ENCODE measurements around the gene NAA35.

Gene NAA35

GRCh38 chr9:86061972-86062739, 121.2 kb downstream of the NAA35 start:
- in situ Hi-C loops (cut with HindIII; ENCODE audit: low sequenced_read_pairs): no loop called here

DNA sequence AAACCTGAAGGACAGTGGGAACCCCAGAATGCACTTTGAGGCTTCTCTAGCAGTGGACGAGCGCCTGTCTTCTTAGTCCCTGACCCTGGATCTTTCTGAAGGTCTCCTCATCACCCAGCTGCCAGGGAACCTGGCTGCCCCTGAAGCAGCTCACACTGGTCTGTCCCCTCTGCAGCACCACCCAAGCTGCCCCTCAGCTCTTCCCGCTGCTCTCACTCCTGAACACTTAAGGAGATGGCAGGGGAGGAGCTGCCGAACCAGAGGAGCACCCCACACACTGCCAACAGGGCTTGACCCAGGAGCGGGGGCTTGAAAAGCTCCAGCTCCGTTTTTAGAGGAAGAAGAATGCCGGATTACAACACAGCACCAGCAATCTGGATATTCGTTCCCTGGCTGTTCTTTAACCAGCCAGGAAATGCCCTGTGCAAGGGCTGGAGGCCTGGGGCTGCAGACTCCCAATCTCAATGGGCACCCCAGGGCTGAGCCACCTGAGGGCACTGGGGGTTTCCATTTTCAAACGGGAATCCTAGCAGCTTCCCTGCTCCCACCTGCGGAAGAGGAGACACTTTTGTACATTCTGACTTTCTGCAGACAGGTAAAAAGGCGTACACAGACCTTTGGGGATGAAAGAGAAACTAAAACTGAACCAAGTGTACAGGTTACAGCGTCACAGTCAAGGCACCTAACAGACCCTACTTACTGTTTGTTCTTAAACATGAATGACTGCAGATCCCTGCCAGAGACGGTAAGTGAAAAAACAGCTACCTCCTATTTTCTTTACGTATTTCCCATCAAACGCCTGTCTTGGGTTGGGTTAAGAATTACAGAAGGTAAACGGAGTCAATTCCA, 122.1 kb downstream of the NAA35 start:
- in situ Hi-C loops (cut with HindIII; ENCODE audit: low sequenced_read_pairs): no loop called here

GRCh38 chr9:86064220-86064619, 123.3 kb downstream of the NAA35 start:
- in situ Hi-C loops (cut with HindIII; ENCODE audit: low sequenced_read_pairs): no loop called here

GRCh38 chr9:86069206-86069869, 128.4 kb downstream of the NAA35 start:
- in situ Hi-C loops (cut with HindIII; ENCODE audit: low sequenced_read_pairs): no loop called here
